Erythroblast (primary cell): ENCODE measurements around the gene GOT1.

Source experiments
- DNase-seq, 2 experiments: peaks; one replicate each; lab custom pipeline; 2025; lab: John Stamatoyannopoulos, UW
- GATA1 ChIP-seq: IDR thresholded peaks from 2 replicates; pipeline ENCODE4 v1.6.1; 2011; ENCODE audit warnings: low read depth, mild to moderate bottlenecking, control low read depth, low read length, moderate library complexity
- POLR2A ChIP-seq: IDR thresholded peaks from 2 replicates; pipeline ENCODE4 v1.6.1; 2011; ENCODE audit warnings: mild to moderate bottlenecking, low read length

Gene GOT1

GRCh38 chr10:99396471-99396870 lies 34.0 kb downstream of the GOT1 start:
- DNase-seq: no peak
- no peak for TF ChIP-seq GATA1

DNA sequence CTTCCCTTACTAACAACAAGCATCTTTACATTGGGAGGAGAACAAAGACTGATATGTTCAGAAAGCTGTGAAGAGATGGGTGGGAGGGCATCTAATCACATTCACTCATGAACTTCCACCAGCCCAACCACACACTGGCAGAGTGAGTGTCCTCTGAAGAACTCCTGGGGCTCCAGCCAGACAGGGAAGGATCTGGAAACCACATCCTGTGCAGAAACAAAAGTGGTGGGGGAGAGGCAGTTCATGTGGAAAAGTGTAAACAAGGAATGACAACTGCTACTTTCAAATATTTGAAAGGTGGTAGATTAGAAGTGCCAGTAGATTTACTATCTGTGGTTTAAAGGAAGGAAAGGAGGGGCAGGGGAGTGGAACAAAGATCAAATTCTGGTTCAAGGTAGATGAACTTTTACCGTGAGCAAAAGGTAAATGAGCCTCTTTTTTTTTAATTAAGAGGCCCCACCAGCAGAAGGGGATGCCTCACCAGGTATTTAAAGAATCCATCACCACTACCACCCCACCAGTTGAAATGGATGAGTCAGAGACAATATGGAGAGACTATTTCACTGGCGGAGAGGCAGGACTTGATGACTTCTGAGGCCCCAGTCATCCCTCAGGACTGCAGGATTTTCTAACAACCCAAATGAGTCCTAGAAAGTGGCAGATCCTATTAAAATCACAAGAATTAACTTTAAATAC lies 34.5 kb downstream of the GOT1 start:
- DNase-seq: no peak
- TF ChIP-seq GATA1: no peak
- TF ChIP-seq POLR2A: no peak

GRCh38 chr10:99394761-99395386 lies 35.5 kb downstream of the GOT1 start:
- no peak for DNase-seq
- no peak for TF ChIP-seq POLR2A
- no peak for TF ChIP-seq GATA1

- DNase-seq: no peak
- TF ChIP-seq GATA1 (no peak), POLR2A (no peak)
Measured at GRCh38 chr10:99394256-99394655, 36.2 kb downstream of the GOT1 start.

DNA sequence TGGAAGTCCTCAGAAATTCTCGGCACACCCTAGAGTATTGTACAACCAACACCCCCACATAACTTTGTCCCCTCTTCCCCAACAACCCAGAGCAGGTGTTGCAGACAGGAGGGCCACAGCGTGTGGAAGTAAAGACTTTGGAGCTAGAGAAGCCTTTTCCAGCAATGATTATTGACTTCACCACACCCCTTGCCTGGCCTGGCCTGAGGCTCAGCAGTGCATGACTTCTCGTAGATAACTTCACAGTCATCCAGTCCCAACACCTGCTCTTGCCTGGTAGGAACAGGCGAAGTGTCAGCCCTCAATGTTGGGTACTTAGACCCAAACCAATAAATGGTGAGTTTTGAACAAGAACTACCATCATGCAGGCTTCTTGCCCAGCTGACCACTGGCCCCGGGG lies 36.7 kb downstream of the GOT1 start:
- peak in 1 of 2 experiments; percentile 10 for DNase-seq
- TF ChIP-seq POLR2A (no peak), GATA1 (no peak)

DNA sequence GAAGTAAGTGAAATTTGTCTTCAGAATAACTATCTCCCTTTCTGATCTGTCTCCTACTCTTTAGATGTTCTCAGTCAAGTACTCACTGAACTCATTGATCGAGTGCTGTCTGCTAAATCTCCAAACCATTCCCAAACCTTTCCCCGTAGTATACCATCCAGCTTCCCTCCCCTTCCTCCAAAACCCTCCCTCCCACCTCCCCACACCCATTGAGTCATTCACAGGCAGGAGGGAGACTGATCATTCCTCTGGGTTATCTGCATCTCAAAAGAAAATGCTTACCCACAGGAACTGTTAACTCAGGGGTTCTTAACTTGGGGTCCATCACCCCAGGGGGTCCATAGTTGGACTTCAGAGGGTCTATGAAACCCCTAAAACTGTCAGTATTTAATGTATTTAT lies 37.4 kb downstream of the GOT1 start:
- peak in 1 of 2 experiments; percentile 35 for DNase-seq

GRCh38 chr10:99391346-99391745 lies 39.1 kb downstream of the GOT1 start:
- TF ChIP-seq GATA1: no peak
- no peak for TF ChIP-seq POLR2A
- no peak for DNase-seq

More for the DNA sequence above, 37.4 kb downstream of the GOT1 start:
- TF ChIP-seq POLR2A (no peak), GATA1 (no peak)

GRCh38 chr10:99389729-99390480 lies 40.5 kb downstream of the GOT1 start:
- no peak for DNase-seq
- TF ChIP-seq GATA1: no peak
- no peak for TF ChIP-seq POLR2A

DNA sequence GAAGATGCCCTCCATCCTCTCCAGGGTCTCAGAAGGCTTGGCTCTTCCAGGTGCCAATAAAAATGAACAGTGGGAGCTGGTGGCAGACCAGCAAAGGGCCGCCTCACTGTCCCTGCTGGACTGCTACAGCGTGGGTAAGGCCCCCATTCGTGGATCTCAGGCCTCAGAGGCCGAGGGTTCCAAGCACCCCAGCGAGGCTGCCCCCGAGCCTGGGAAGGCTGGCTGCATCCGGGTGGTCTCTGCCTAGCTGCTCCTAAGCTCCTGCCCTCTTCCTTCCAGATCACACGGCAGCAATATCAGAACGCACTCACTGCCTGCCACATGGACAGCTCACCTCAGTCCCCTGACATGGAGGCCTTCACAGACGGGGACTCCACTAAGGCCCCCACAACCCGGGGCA lies 42.9 kb downstream of the GOT1 start:
- TF ChIP-seq GATA1 (no peak), POLR2A (no peak)
- DNase-seq: no peak

DNA sequence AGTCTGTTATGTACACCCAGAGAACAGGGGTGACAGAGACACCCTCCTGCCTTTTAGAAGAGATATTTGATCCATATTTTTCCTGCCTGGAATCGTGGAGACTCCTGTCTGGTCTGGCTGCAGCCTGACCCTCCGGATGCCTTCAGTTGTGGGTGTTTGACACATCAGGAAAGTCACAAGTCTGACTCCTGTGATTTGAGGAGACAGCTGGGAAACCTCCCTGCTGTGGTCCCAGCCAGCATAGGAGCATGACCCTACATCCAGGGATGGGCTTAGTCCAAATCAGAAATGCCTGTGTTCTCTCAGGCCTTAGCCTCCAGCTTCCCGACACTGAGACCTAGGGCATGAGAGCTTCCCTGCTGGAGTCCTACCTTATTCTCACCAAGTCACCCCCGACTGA lies 43.4 kb downstream of the GOT1 start:
- TF ChIP-seq POLR2A: no peak
- TF ChIP-seq GATA1: no peak
- no peak for DNase-seq

DNA sequence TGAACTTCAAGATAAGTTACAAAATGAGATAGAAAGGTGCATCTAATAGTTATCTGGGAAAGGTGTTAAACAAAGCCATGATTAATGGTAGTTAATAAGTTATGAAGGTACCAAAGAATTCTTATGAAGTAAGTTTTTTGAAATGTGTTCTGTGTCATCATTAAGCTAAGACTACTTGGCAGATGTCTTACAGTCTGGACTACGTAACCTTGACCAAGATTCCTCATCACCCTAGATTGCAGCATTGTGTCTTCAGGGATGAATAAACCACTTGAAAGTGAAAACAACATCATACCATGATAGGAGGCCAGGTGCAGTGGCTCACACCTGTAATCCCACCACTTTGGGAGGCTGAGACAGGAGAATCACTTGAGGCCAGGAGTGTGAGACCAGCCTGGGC lies 48.2 kb downstream of the GOT1 start:
- TF ChIP-seq GATA1 (no peak), POLR2A (no peak)
- DNase-seq: no peak

- TF ChIP-seq GATA1 (no peak), POLR2A (no peak)
- no peak for DNase-seq
Measured at GRCh38 chr10:99375426-99375825, 55.0 kb downstream of the GOT1 start.

DNA sequence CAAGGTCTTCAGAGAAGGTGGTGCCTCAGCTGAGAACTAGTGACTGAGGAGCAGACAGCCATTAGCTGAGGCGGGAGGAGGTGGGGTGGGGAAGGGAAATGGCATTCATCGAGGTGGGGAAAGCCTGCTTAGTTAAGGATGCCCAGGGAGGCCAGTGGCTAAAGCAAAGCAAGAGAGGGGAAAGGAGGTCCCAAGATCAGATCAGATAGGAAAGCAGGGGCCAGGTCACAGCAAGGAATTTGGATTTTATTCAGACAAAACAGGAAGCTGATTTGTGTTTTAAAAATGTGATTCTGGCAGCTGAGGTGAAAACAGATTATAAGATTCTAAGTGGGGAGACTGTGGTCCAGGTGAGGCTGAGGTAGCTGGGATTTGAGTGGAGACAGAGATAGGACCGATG lies 55.5 kb downstream of the GOT1 start:
- no peak for TF ChIP-seq GATA1
- TF ChIP-seq POLR2A: no peak
- DNase-seq: no peak

GRCh38 chr10:99374526-99374925 lies 55.9 kb downstream of the GOT1 start:
- no peak for DNase-seq
- TF ChIP-seq GATA1: no peak
- no peak for TF ChIP-seq POLR2A
